T-helper 1 cell (primary cell): ENCODE results near the gene VIT.
"Not testable (repeated sequence)": the region's sequence is repeated elsewhere in the genome, so short reads cannot be mapped to it uniquely, and the experiment has no call there.

Experiments
- DNase-seq, 5 donors: peaks; one replicate each; pipeline ENCODE4 v3.0.0-alpha.2; 2012 to 2020

Gene VIT

DNA sequence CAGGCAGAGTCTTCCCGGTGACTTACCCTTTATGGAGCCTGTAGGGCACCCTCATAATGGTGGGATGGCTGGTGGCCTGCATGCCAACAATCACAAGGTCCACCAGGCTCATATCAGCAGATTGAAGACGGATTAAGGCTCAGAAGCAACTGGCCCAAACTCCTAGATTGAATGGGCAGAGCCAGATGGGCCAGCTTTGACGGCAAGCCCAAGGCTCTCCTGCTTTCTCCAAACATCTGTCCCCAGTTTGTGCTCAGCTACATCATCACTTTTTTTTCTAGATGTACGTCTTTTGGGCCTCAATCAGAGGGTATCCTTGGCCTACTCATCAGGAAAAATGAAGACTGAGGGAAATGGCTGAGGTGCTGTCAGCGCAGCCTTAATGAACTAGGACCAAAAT is 114.6 kb downstream of the VIT start:
- no peak for DNase-seq

DNA sequence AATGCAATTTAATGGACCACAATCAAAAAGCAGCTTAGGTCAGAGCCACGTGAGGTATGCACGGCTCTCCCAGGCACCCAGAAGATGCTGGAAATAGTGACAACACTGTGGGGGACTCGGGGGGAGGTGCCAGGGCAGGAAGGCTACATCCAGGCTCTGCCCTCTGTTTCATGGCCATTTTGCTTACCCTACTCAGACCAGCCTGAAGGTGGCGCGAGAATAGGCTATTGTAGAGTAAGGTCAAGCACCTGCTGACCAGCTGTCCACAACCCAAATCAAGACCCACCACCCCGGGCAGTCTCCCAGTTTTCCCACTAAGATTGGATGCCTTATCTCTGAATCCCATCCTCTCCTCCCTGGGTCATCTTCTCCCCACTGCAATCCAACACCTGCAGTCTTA is 115.7 kb downstream of the VIT start:
- no peak for DNase-seq

DNA sequence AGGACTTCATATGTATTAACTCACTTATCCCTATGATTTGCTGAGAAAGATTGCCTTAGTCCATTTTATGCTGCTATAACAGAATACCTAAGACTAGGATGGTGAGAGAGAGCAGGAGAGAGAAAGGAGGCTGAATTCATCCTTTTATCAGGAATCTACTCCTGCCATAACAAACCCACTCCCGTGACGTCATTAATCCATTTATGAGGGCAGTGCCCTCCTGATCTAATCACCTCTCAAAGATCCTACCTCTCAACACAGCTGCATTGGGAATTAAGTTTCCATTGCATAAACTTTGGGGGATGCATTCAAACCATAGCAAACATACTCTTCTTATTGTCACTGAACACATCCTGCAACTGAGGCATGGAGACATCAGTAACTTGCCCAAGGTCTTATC is 122.0 kb downstream of the VIT start:
- no peak for DNase-seq

DNA sequence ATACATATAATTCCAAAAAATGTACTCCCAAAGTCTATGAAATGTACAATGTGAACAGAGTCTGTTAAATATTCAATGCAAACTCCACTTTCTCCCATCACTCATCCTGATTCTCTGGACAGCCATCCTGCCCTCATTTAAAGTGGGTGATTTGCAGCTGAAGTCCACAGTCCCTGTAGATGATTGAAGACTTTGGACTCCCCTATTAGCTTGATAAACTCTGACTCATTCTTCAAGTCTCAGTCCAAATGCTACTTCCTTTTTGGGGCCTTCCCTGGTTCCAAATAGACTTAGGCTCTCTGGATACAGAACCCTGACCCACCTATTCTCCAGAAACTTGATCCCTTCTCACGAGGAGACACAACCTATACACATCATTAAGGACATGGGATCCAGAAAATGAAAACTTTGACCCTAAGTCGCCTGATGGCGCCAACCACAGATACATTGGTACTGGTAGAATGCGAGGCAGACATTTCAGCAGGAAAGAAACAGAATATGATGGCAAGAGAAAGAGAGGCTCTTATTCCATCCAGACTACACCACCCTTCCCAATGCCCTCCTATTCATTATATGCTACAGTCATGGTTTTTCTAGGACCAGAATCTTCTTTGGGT is 122.7 kb downstream of the VIT start:
- DNase-seq = no peak

DNA sequence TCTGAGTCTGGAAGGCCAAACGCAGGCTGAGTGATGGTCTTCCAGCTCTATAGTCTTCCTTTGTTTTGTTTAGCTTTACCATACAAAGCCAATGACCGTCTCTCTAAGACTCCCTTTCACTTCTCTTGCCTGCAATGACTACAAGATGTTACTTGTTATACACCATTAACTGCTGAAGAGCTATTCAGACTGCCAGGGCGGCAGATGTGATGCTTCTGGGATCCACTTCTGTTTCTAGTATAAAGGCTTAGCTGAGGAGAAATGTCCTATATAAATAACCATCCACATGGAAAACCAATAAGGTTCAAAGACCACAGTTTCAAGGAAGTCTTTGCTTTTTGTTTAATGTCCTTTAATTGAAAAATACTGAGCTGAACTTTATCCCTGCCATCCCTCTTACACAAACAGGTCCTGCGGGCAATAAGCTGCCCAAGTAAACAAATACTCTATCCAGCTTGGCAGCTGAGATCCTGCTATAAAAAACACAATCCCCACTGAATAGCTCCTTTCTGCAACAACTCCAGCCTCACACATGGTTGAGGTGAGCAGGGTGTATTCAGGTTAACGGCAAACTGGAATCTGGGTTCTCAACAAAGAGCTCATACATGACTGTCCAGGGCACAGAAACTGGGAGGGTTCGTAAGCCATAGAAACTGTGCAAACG is 124.6 kb downstream of the VIT start:
- DNase-seq = no peak

DNA sequence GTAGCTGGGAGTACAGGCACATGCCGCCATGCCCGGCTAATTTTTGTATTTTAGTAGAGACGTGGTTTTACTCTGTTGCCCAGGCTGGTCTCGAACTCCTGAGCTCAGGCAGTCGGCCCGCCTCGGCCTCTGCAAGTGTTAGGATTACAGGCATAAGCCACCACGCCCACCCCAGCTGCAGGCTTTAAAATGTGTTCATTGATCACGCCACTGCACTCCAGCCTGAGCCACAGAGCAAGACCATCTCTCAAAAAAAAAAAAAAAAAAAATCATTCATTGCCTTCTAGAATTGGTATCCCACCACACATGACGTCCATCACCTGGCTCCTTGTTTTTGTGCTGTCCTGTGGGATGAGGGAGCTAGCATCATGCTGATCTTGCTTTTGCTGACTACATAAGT is 127.4 kb downstream of the VIT start:
- no peak for DNase-seq

DNA sequence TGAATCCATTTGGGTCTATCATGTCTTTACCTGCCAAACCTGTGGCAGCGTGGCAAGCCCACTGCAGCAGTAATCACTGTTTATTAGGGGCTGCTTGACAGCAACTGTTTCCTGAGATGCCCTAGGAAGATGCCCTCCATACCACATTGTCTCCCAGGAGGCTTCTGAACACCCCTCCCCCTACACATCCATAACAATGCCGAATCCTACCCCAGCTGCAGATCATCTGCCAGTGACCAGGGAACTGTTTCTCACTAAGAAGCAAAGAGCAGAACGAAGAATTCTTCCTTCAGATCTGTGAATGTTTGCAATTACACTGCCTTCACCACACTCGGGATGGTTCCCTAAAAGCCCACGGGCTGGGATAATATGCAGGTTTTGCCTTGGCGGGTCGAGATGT is 127.8 kb downstream of the VIT start:
- no peak for DNase-seq

DNA sequence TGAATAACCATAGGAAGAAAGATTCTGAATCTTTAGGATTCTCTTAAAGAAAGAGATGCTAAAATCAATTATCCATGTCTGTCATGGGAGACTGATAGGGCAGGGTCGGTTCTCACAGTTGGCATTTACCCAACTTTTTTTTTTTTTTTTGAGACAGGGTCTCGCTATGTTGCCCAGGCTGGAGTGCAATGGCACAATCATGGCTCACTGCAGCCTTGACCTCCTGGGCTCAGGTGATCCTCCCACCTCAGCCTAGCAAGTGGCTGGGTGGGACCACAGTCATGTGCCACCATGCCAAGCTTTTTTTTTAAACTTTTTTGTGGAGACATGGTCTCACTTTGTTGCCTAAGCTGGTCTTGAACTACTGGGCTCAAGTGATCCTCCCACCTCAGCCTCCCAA is 128.2 kb downstream of the VIT start:
- DNase-seq = not testable (repeated sequence)

DNA sequence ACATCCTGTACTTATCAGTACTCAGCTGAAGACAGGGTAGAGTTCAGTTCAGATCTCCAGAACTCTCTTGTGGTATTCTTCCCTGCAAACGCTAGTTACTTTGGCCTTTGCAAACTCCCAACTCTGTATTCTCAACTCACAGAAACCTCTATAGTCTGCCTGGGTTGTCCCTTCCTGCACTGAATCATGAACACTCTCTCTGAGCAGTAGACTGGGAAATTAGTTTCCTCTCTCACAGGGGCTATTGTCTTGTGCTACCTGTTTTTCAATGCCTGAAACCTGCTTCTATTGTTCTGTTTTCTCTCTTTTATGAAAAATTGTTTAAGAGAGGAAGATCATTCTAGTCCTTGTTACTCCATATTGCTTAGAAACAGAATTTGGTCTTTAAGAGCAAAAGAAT is 134.7 kb downstream of the VIT start:
- DNase-seq = no peak

DNA sequence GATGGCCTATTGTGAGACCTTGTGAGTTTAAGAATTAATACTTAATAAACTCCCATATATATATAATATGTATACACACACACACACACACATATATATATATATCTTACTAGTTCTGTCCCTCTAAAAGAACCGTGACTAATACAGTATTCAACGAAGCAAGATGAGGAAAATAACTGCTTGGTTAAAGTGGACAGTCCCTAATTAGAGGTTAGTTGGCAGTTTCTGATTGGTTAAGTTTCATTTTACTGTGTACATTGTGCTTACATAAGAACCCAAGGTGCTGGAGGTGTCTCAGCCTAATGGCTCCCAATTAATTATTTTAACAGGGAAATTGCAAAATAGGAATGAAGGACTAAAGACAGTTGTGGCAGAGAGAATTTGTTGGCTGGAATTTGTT is 137.7 kb downstream of the VIT start:
- no peak for DNase-seq

DNA sequence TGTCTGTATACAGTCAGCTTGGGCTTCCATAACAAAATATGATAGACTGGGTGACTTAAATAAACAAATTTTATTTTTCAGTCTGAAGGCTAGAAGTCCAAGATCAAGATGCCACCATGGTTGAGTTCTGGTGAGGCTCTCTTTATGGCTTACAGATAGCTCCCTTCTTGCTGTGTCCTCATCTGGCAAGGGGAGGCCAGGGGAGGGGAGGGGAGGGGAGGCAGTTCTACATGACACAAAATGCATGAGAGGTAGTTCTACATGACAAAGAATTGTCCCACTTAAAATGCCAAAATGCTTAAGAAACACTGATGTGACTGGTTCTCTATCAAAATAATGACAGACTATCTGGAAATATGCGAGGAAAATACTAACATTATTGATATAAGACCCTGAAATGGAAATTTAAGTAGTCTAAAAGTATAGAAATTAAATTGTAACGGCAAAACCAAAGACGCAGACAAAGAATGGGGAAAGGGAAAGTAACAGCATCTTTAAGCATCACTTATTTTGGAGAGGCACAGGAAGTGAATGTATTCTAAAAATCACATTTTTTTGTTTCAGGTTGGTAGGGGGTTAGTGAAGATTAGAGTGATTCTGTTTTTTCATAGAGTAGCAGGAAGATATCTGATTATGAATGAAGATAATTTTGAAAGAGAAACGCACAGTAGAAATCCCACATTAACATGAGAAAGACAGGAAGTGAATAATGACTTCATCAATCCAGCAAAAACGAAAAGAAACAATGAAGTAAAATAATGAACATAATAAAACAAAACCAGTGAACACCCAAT is 138.4 kb downstream of the VIT start:
- no peak for DNase-seq

DNA sequence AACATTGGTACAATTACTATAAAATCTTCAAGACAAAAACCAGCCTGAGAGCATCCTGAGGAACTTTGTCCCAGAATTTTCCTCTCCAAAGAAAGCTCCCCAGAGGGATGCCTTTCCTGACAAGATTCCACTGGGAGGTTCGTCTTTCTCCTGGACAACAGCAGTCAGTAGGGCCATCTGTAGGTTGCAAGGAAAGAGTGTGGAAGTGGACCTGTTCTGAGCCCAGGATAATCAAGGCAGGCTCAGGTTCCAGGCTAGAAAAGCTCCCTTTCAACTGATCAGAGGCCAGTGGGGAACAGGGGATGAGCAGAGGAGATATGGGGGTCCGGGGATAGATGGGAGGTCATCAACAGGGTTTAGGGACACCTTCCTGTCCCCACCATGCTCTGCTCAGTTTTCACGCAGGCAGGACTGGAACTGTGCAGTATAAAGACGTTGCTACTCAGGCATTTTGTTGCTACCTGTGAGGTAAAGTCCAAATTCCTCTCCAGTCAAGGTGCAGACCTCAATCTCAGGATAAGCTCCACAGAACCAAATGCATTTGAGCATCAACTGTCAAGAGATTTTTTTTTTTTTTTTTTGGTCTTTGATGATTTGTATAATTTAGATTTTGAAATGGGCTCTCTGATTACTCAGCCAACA is 143.6 kb downstream of the VIT start:
- no peak for DNase-seq

DNA sequence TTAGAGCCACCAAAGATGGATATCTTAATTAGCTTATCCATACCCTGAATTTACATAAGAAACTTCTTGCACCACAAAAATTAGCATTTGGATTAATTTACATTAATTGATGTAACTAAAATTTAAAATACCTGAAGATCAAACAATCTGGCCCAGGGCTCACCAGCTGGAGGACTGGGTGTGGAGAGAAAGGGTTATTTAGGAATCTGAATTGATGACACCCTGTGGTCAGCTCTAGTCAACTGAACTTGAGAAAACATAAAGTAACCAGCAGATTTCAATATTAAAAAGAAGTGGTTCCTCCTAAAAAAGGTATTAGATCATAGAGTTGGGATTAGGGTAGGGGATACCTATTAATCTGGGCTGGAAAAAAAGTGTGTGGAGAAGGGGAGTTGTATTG is 147.3 kb downstream of the VIT start:
- DNase-seq = no peak

DNA sequence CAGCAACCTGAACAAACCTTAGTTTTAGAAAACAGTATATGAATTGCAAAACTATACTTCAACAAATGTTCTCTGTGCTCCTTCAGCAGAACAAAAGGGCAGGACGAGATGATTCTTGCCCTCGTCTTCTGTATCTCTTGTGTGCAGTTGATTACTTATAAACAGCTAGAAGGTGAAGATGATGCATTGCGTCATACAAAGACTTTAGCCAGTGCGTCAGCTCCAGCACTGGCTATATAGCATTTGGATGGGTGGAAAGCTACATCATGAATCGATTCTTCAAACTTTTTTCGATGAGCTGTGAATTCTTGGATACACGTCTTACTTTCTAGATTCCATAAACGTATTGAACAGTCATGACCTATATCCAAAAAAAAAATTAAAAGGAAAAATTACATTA is 152.8 kb downstream of the VIT start:
- DNase-seq = no peak

DNA sequence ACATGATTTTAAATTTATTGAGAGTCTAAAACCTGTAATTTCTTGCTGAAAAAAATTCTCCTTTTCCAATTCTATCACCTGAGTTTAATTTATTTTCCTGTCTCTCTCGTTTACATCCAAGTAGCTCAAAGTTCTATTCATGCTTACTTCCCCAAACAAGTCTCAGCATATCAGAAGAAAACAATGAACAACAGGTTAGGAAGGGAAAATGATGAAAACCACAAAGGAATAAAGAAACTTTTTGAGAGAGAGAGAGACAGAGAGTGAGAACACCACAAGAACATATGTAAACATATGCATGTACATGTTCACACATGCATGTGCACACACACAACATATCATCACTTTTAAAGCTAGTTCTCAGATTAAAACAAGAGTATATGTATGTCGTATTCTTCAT is 157.7 kb downstream of the VIT start:
- DNase-seq = no peak

DNA sequence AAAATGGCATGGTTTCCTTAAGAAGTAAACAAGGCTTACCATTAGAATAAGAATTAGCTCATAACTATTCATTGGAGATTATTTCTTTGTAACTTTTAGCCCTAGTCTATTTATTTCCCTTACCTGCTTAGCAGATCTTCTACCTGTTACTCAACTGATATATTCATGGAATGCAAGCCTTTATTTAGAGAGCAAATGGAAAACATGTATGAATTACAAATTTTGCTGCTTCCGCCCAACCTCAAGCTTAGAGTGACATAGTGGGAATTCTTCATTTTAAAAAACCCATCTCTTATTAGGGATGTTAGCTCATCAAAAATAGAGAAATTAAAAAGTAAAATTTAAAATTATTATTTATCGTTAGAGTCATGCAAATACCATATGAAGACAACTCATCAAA is 158.9 kb downstream of the VIT start:
- DNase-seq = no peak

DNA sequence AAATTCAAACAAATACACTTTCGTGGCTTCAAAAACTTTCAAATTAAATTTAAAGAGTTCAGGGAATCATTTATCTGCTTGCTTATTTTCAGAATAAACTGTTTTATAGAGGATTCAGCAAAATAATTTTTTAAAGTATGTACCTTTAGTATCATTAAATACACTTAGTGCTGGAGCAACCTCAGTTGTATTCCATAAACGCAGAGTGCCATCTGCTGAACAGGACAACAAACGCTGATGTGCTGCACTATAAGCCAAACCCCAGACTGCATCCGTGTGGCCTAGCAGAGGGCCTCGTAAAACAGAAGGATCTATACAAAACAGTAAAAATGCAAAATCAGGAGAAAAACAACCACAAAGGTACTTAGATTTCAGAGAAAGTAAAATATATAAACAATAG is 161.2 kb downstream of the VIT start:
- no peak for DNase-seq

DNA sequence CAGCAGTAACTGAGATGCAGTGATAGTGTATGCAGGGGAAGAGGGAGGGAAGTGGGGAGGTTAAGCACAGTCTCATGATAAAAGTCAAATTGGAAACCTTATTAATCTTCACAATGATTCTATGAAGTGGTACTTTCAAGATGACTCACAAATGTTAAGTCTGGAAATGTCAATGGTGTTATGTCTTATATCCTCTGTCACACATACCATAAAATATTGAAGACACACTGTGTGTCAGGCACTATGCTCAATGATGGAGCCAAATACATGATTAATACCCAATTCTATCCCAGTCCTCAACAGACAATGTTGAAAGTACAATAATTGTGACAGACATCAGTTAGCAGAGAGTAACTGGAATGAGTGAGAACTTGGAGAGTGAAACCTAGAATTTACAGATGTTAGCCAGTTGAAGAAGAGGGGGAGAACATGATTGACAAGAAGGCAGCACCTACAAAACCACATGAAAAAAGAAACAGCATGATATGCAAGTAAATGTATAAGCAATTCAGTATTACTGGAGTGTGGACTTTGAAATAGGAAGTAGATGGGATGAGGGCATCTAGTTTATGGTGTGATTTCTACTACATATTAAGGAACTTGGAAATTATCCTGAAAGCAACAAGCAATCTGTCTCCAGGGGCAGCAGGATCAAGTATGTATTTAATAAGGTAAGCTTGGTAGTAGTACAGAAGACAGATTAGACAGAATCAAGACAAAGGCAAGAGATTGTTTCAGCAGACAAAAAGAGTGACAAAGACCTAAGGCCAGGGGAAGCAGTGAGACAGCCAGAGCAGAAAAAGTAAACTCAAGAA is 162.3 kb downstream of the VIT start:
- DNase-seq = no peak

DNA sequence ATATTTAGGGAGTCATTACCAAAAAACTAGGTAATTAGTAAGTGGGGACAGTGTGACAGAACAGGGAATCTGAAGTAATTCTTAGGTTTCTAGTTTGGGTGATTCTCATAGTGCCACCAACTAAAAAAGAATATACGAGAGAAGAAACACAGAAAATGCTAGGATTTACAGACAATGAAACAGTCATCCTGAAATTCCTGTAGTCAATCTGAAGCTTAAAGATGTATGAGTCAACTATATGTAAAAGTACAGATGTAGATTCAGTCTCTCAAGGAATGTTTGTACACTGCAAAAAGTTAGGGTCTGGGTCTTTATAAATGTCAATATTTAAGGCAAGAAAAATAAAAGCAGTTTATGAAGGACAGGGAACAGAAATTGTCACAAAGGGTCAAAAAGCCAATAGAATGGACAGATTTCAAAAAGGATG is 162.9 kb downstream of the VIT start:
- no peak for DNase-seq

DNA sequence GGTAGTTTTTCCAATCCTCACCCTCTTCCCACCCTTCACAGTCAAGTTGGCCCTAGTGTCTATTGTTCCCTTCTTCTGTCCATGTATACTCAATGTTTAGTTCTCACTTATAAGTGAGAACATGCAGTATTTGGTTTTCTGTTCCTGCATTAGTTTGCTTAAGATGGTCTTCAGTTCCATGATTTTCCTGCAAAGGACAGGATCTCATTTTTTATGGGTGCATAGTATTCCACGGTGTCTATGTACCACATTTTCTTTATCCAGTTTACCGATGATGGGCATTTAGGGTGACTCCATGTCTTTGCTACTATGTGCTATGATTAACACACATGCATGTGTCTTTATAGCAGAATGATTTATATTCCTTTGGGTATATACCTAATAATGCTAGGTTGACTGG is 165.4 kb downstream of the VIT start:
- no peak for DNase-seq
